D721Med (cell line): ENCODE data around the gene KCNIP1.

Source experiments
- DNase-seq: peaks from one replicate; pipeline ENCODE4 v3.0.0; 2011; ENCODE audit warnings: low spot score; ENCODE audit not compliant: insufficient read length
- FAIRE-seq: peaks from 2 replicates; lab custom pipeline; 2011; peaks lifted over from hg19 to GRCh38; lab: Jason Lieb, UNC
- TF ChIP-seq, protein P1 (sequence below): IDR thresholded peaks from 2 replicates; pipeline ENCODE4 v1.5.1; 2012; ENCODE audit warnings: mild to moderate bottlenecking, control low read depth; ENCODE audit not compliant: insufficient read depth; ENCODE audit errors: missing control alignments

KCNIP1 gene

DNA sequence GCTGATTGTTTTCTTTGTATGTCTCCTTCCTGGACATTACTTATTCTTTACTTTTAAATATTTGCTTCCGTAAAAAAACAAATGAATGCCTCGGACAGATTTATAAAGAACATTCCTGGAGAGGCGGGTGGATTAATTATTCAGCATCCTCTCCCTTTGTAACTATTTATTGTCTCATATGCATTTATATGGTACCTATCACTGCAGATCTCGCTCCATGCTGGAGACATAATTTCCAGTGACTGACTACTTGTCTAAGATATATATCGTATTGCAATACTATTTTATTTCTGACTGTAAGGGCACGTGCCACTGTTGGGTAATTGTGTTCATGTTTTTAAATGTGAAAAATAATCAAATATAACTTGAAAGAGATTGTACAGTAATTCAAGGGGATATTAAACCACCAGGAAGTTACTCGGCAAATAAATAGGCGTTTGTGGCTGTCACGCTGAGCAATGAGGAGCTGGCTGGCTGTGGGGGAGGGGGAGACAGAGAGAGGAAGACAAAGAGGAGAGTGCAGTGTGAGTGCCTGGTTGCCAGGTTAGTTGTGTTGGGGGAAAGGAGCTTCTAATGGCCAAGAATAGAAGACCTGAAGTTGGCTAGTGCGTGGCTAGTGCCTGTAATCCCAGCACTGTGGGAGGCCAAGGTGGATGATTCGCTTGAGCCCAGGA, 147.9 kb downstream of the KCNIP1 start:
- TF ChIP-seq, protein P1, sequence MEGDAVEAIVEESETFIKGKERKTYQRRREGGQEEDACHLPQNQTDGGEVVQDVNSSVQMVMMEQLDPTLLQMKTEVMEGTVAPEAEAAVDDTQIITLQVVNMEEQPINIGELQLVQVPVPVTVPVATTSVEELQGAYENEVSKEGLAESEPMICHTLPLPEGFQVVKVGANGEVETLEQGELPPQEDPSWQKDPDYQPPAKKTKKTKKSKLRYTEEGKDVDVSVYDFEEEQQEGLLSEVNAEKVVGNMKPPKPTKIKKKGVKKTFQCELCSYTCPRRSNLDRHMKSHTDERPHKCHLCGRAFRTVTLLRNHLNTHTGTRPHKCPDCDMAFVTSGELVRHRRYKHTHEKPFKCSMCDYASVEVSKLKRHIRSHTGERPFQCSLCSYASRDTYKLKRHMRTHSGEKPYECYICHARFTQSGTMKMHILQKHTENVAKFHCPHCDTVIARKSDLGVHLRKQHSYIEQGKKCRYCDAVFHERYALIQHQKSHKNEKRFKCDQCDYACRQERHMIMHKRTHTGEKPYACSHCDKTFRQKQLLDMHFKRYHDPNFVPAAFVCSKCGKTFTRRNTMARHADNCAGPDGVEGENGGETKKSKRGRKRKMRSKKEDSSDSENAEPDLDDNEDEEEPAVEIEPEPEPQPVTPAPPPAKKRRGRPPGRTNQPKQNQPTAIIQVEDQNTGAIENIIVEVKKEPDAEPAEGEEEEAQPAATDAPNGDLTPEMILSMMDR, result no peak
- DNase-seq, result no peak
- FAIRE-seq, result no peak

DNA sequence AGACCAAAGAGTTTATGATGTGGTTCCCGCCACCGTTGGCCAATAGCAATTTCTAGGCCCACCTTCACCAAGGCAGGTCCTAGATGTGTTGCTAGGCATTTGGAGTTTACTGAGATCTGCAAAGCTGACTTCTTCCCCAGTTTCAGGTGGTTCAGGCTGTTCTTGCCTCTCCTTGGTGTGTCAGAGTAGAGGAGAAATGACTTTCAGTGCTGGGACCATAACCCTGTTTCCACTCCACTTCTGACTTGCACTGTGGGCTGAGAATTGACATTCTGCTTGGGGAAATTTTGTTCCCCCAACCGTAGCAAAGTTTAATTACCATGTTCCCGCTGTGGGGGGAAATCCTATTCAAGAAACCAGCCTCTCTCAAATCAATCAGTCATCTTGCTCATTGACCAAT, 151.7 kb downstream of the KCNIP1 start:
- TF ChIP-seq, protein P1, result no peak
- no peak for FAIRE-seq
- DNase-seq, result no peak

DNA sequence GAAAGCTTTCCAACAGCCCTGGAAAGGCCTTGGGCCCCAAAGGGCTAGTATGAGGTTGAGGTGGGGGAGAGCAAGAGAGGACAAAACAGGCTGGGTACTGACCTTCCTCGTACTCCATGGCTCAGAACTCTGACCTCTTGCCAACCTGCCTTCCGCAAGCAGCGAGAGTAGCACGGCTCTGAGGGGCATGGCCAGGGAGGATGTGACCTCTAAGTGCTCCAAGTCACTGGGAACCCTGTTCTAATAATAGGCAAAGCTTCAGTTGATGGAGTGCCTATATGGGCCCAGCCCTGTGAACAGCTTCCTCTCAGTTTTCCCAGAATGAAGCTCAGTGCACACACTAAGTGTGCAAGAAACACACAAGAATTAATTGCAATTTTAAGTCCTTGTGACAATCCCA, 152.1 kb downstream of the KCNIP1 start:
- FAIRE-seq (no peak), DNase-seq (no peak)
- TF ChIP-seq, protein P1, result no peak

DNA sequence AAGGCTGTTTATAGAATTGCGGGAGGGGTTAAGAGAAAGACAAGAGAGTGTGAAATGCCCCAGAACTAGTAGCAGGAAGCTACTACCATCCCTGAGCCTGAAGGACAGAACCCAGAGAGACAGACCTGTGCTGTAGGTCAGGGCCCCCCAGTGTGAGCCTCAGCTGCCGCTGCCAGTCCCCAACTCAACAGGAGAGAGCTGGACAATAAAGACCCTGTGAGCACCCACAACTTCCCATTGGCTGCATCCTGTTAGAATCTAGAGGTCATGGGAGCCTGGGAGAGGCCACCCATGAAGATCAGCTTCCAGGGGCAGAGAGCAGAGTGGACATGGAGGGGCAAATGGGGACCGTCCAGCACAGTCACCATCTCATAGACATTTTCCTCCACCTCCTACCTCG, 152.5 kb downstream of the KCNIP1 start:
- TF ChIP-seq, protein P1, result no peak
- FAIRE-seq (no peak), DNase-seq (no peak)

DNA sequence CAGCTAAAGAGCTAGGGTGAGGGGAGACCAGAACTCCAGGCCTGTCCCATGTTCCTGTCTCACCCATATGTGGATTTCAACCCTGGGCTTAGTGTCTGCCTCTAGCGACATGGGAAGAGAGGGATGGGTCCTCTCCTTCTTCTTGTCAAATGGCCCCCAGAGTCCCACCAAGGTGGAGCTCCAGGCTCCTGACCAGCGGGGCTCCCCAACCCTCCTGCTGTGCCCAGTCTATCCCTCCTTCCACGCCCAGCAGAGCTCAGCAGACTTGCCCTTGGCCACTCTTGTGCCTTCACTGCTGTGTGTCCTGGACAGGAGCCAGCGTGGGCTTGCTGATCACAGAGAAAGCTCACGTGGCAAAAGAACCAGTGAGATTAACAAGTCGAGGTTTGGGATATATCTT, 156.7 kb downstream of the KCNIP1 start:
- DNase-seq, result no peak
- FAIRE-seq, result no peak
- TF ChIP-seq, protein P1, result no peak

DNA sequence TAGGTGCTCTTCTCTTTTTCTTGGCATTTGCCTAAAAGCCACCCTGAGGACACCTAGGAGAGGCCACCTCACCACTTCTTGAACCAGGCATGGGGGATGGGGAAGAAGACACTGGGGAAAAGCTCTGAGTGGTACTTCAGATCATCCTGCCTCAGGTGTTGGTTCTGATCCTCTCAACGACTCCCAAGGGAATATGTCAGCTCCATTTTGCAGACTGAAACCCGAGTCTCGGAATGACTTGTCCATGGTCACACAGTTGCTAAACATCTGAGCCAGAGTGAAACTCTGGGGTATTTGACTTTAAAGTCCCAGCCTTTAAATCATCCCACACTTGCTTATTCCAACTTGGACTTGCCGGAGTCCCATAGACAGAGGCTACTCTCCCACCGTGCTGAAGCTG, 159.1 kb downstream of the KCNIP1 start:
- TF ChIP-seq, protein P1, result no peak
- FAIRE-seq (no peak), DNase-seq (no peak)

DNA sequence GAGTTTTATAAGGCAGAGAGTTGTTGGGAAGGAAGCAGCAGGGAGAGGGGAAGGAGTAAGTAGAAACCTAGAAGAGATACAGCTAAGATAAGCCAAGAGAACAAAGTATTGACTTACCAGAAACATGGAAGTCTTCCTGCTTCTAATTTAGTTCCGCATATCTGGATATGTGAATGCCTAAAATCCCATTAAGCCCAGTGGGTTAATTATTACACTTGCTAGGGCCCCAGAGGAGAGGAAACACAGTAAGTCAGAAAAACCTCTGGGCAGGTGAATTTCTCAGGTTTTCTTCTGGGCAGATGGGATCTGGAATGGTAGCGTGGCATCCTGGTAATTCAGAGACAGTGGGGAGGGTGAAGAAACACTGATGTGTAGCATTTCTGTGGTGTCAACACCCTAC, 175.0 kb downstream of the KCNIP1 start:
- TF ChIP-seq, protein P1, result no peak
- no peak for FAIRE-seq
- DNase-seq, result no peak
